Fibroblast of skin of right biceps (primary cell): ENCODE measurements around the gene CHST15.
A peak's percentile ranks its signal among the peaks of the same experiment; 100 is the strongest.

Experiments
- DNase-seq: peaks from one replicate; pipeline ENCODE4 v3.0.0-alpha.2; 2013

CHST15 gene

GRCh38 chr10:124063750-124064603 lies 29.4 kb downstream of the CHST15 start:
- peak; percentile 79 for DNase-seq

DNA sequence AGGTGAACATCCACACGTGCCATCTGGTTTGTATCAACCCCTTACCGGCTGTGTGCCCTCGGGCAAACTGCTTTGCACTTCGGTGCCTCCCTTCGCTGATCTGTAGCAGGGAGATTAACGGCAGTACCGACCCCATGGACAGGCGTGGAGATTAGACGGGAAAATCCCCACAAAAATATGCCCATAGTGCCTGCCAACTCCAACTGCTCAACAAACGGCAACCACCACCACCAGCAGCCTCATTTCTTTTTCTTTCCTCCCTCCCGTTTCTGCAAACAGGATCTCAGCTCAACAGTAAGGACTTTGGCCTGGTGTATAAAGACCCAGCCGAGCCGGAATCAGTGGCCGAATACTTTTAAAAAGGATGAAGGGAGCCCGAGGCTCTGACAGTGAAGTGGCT lies 31.0 kb downstream of the CHST15 start:
- DNase-seq, result no peak

DNA sequence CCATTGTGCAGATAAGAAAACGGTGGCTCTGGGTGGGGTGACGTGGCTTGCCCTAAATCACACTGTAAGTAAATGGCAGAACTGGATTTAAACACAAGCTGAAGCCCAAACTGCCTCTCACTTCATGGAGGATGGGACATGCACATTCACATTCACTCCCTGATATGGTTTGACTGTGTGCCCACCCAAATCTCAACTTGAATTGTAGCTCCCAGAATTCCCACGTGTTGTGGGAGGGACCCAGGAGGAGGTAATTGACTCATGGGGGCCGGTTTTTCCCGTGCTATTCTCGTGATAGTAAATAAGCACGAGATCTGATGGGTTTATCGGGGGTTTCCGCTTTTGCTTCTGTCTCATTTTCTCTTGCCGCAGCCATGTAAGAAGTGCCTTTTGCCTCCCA lies 32.4 kb downstream of the CHST15 start:
- no peak for DNase-seq

GRCh38 chr10:124060148-124060720 lies 33.2 kb downstream of the CHST15 start:
- DNase-seq, result no peak

GRCh38 chr10:124059551-124059950 lies 33.8 kb downstream of the CHST15 start:
- DNase-seq, result no peak

DNA sequence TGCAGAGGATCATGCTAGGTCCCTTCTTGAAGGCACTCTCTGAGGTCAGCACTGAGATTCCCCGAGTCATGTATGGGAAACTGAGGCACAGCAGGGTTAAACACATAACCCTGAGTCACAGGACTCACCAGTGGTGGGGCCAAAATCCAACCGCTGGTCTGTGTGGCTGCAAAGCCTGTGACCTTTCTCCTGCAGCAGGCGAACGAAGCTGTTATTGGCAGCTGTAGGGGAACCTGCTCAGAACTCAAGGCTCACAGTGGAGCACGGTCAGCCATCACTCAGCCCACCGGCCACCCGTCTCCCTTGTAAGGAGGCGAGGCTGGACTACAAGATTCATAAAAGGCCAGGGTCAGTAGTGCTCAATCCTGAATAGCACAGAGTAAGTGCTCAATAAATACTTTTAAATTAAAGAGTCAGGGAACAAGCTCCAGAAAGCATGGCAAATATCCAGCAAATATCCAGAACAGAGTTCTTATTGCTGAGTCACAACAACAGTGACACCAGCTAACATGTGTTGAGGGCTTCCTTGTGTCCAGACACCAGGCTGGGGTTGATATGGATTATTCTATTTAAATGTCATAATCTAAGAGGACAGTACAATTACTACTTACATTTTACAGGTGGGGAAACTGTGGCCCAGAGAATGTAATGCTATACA lies 34.9 kb downstream of the CHST15 start:
- DNase-seq, result peak; percentile 9

DNA sequence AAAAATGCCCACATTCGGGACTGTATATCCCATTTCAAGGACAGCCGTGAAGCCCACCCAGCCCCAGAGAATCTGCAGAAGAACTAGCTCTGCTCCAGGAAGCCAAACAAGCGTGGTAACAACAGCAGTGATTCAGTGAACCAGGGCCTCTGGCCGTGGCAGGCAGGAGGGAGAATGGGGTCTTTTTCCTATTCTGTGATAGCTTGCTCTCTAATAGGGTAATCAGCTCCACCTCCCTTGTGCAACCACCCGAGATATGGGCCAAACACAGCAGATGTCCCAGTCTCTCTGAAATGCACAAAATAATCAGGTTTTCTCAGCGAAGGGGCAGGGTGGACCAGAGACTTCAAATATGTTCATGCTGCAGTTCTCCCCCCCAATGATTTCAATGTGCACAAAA lies 35.8 kb downstream of the CHST15 start:
- DNase-seq, result no peak

DNA sequence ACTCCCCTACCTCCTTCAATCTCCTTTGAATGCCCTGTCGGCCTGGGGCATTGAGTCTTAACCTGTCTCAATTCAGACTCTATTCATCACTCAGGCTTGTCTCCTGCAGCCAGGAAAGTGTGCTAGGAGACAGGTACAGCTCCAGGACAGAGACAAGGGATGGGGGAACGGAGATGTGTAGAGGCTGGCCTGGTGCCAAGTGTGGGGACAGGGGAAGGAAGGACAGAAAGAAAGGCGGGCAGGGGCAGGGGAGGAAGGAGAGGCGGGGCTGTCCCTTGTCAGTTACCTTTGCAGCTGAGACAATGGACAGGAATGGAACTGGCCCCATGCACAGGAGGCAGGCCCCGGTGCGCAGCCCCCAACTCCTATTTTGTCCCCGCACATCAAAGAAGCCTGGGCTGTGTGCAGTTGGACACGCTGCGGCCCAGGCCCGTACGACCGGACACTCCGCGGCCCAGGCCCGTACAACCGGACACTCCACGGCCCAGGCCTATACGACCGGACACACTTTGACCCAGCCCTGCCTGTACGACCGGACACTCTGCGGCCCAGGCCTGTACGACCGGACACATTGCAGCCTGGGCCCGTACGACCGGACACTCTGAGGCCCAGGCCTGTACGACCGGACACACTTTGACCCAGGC lies 36.9 kb downstream of the CHST15 start:
- DNase-seq, result no peak

GRCh38 chr10:124053971-124054370 lies 39.4 kb downstream of the CHST15 start:
- DNase-seq, result peak; percentile 10

- DNase-seq, result no peak
These were observed 40.8 kb downstream of the CHST15 start for GRCh38 chr10:124052561-124052960.

DNA sequence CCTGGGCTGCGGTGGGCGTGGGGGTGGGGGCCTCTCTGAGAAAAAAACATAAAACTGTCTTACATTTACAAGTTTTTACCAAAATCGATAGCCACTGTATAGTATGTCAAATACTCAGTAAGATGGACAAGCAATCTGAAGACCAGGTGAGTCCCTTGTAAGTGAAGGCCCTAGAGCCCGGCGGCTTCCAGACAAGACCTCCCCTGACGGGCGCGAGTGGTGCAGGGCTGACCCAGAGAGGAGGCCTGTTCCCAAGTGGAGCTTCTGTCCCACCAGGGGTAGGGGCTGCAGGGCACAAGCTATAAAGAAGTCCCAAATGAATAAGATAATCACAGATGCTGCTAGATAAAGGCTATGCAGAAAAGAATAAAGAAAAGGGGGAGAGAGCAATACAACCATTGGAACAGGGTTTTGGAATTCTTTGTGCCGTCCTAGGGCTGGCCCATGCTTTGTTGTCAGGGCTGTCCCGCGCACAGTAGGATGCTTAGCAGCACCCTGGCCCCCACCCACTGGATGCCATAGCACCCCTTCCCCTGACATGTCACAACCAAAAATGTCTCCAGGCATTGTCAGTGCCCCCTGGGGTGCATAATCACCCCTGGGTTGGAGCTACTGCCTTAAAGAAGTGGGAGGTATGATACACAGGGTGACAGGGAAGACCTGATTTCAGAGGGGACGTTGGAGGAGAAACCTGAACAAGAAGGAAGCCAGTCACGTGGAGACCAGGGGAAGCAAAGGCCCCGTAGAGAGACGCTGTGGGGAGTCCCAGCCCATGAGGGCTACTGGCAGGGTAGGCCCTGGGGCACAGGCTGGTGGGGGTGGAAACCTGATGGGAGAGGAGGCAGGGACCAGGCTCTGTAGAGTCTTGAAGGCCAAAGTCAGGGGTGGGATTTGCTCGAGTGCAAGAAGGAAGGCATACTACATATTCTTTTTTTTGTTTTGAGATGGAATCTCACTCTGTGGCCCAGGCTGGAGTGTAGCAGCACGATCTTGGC lies 43.1 kb downstream of the CHST15 start:
- no peak for DNase-seq

- peak; percentile 24 for DNase-seq
These were observed 43.9 kb downstream of the CHST15 start for GRCh38 chr10:124049484-124049883.

DNA sequence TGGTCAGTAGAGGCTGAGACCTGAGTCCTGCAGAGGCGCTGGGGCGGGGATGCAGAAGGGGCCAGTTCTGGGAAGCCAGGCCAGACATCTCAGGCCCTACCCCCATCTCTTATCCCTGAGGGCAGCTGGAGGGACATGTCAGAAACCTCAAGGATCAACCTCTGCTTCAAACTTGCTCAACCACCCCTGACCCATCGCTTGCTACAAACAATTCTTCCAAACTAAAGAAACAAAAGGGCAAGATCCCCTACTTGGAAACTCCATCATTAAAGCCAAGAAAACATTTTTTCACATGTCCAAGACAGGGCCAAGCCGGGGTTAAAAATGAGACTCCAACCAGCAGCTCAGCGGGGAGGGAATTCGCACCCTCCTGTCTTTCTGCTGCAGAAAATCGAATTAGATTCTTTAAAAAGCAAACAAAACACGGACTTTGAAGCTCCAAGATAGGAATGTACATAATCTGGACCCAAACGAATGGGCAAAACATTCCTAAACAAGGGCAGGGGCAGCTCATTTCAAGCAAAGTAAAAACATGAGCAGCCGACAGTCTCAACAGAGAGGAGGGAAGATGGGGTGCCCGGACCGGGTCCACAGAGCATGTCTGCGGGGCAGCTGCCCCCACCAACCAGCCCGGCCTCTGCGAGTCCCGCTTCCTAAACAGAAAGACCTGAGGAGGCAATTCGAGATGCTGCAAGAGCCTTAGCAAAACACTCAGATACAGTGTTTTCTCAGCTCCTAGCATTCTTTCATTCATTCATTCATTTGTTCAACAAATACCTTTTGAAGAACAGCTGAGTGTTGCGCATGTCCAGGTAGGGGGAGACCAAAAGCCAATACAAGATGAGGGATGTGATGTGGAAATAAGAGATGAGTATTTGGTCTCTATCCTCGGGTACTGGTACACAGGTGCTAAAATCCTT lies 44.8 kb downstream of the CHST15 start:
- DNase-seq, result no peak

DNA sequence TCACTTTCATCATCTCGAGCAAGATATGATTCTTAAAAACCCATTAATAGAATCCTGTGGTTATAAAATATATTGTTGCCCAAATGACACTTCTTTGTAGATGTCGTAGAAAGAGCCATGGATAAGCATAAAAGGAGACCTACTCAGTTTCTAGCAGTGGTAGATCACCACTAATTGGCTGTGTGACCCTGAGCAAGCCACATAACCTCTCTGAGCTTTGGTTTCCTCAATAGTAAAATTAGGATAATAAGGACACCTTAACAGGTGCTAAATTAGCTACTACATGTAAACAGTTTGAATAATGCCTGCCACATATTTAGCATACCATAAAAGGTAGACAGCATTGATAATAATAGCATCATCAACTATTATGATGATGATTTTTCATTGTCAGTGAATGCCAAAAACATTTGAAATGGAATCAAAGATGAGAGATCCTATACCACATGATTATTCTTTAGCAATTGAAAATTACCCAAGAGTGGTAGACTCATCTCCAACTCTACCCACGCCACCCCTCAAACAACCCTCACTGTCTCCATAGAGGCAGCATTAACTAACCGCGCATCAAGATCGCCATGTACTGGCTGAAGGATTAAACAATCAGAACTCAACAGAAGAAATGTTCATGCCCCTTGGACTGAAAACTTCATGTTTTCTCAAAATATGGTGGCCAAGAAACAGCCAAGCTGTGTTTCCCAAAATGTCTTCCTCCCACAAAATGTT lies 45.8 kb downstream of the CHST15 start:
- no peak for DNase-seq

GRCh38 chr10:124045801-124046355 lies 47.5 kb downstream of the CHST15 start:
- no peak for DNase-seq

DNA sequence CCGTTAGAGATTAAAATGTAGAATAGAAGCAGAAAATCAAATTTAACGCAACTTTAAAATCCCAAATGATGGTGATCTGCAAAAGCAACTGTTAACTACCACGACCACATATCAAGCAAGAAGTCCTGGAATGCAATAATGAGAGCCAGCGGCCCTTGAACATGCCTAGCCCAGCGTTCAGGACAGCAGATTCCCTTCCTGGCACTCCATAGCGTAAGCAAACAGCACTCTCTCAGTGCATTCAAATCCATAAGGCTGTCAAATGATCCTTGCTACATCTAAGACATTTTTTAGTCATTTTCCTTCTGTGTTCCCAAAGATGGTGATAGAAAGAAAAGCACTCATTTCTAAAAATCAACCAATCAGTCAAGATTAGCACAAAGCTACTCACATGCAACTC lies 48.1 kb downstream of the CHST15 start:
- DNase-seq, result no peak

GRCh38 chr10:124044143-124044862 lies 49.1 kb downstream of the CHST15 start:
- no peak for DNase-seq

GRCh38 chr10:124043310-124044142 lies 49.9 kb downstream of the CHST15 start:
- DNase-seq, result no peak
